HTERT RPE-1 (cell line): ENCODE data around the gene OR2T3.
"Not testable (repeated sequence)": the region's sequence is repeated elsewhere in the genome, so short reads cannot be mapped to it uniquely, and the experiment has no call there.

Source experiments
- in situ Hi-C: fragments of 300-500 bp; cut with MboI; formaldehyde crosslinking; loops from 4 replicates; pipeline ENCODE4 v1.14.3; 2020; ENCODE audit warnings: low sequenced_read_pairs

The OR2T3 gene

GRCh38 chr1:248473051-248473450 is at the start of gene OR2T3:
OR2T3 (plus strand) TSS chr1:248473351; CDS start chr1:248473351, 0 bp downstream.
- in situ Hi-C loops = not testable (repeated sequence)

DNA sequence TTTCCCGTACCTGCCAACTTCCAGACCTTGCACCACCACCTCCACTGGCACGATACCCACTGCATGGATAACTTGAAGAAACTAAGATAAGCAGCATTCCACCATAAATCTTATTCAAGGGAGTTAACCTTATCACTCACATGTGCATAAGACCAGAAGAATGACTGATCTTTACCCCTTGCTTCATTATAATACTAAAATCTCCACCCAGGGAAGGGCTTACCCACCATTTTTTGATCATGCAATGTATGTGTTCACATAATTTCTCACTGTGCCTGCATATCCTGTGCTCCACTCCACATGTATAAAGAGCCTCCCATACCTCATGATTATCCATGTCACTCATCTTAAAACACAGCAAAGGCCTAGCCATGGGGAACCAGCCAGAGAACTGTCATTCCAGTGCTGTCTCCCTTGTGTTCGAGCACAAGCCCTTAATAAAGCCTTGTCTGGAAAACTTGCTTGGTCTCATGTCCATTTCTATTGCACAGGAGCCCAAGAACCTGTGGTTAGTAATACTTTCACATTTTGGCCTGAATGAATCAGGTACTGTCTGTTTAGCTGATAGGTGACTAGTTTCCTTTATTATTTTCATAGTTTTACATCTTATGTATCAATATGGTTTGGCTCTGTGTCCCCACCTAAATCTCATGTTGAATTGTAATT is 45.5 kb upstream of the OR2T3 start:
- in situ Hi-C loops = not testable (repeated sequence)

GRCh38 chr1:248428192-248428533 is 45.0 kb upstream of the OR2T3 start:
- in situ Hi-C loops = not testable (repeated sequence)

GRCh38 chr1:248431683-248432082 is 41.5 kb upstream of the OR2T3 start:
- in situ Hi-C loops = not testable (repeated sequence)

- in situ Hi-C loops = not testable (repeated sequence)
Measured at GRCh38 chr1:248432201-248432600, 41.0 kb upstream of the OR2T3 start.

DNA sequence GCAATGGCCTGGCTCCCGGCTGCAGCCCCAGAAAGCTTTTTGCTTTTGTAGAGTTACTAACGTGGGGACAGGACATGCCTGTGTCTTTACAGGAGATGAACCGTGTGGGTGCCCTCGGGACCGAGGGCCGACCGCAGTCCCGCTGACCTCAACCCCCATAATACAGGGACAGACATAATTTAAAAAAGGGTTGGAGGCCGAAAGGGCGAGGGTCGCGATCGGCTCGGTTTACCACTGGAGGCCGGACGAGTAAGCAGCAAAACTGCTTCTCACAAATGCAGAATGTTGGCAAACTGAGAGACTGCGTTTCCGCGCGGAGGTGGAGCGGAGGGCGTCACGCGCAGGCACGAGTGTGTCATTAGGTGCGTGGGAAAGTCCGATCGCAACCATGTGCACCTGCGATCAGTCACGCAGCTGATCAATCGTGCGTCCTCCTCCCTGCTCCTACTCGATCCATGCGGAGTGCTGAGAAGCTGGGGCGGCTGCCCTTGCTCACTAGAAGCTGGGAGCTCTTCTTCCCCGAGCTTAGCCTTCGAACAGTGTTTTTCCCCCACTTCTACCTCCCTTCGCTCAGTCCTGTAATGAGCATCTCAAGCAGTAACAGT is 39.2 kb upstream of the OR2T3 start:
- in situ Hi-C loops = not testable (repeated sequence)

DNA sequence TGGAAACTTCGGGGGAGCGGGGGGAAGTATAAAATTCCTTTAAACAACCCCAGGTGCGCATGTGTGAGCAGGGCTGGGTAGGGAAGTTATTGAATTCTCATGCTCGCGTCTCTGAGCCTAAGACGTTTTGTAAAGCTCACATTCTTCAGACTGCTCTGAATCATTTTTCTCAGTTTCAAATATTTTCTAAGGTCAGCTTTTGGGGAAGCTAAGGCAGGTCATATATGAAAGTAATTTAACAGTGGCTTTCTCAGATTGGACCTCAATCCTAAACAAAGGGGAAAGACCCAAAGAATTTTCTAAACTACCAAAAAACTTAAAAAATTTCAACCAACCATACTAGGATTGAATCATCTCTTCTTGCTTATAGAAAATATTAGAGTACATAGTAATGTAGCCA is 38.2 kb upstream of the OR2T3 start:
- in situ Hi-C loops = not testable (repeated sequence)

DNA sequence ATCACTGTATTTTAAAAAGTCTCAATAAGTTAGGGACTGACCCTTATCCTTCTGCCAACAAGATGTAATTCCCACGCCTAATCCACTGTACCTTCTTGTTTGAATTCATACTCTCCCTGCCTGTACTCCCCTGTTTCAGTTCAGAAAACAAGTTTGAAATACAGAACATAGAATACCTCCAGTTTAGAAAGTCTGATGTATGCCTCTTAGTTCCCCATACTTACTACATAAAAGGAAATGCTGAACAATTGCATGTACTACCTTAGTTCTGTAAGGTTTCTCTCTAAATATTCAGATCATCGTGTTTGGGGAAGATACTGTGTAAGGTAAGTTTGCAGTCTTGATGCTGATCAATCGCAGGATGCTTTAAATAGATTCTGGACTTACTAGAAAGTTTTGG is 36.8 kb upstream of the OR2T3 start:
- in situ Hi-C loops = not testable (repeated sequence)

DNA sequence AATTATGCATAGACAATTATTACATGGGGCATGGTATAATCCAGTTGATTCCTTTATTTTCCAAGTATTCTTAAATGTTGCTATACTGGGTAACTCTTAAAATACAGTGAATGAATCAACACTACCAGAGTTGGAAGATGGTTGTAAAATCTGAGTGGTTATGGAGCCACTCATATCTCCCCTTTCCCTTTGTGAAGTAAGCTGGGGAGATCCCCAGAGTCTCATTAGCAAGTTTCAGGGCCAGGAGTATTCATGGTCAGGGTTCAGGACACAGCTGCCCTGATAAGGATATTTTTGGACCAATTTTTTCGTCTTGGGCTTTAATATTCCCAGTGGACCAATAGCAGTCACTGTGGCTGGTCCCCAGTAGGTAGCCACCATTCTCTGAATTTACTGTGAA is 34.5 kb upstream of the OR2T3 start:
- in situ Hi-C loops = not testable (repeated sequence)

DNA sequence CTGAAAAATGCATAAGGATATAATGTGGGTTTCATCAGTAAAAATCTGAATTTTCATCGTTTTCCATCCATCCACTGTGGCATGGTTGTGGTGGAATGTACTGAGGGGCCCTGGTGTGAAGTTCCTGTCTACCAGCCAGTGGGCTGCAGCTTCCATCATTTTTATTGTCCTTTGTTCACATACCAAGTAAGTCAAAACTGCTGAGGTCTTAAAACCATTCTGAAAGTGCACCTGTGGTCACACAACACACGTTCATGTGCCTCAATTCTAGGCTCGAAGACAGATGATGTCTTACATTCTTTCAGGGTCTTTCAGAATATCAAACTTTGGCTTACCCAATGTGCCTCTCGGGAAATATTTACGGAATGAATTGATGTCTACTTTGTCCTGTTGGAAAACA is 33.9 kb upstream of the OR2T3 start:
- in situ Hi-C loops = not testable (repeated sequence)

DNA sequence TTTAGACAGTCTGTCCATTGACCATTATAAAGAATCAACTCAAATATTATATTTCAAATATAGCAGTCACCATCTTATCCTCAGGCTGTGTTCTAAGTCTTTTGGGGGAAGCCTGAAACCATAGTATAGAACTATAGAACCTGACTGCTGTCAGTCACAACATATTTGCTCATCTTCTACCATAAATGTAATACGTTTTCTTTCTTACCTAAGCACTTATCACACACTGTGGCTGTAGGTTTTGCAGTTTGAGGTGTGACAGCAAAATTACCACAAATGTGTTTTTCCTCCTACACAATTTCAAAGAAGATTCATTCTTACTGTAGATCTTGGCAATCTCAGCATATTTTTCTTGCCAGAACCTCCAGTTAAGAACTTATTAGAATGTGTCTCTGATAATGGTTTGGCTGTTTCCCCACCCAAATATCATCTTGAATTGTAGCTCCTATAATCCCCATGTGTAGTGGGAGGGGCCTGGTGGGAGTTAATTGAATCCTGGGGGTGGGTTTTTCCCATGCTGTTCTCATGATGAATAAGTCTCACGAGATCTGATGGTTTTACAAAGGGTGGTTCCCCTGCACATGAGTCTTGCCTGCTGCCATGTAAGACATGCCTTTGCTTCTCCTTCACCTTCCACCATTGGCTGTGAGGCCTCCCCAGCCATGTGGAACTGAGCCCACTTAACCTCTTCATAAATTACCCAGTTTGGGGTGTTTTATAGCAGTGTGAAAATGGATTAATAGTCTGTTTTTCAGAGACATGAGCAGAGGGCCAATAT is 30.5 kb upstream of the OR2T3 start:
- in situ Hi-C loops = not testable (repeated sequence)

DNA sequence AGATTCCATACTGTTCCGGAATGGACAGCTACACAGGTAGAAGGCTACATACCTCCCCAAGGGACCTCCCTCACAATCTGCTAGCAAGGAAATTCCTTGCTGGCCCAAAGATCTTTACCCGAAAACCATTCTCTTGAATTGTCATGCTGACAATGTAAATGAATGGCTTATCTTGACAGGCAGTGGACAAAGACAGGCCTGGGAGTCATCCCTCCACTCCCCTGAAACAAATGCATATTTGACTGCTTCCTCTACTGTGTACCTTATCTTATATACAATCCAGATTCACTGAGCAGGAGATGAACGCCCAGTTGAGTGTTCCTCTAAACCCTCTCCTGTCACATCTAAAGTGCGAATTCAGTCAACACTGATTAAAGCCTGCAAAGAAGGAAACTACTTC is 28.5 kb upstream of the OR2T3 start:
- in situ Hi-C loops = not testable (repeated sequence)

GRCh38 chr1:248445399-248445798 is 27.8 kb upstream of the OR2T3 start, which contains the start of gene OR2T2:
OR2T2 (plus strand) TSS chr1:248445637; CDS start chr1:248452798, 7,161 bp downstream.
- in situ Hi-C loops = not testable (repeated sequence)

DNA sequence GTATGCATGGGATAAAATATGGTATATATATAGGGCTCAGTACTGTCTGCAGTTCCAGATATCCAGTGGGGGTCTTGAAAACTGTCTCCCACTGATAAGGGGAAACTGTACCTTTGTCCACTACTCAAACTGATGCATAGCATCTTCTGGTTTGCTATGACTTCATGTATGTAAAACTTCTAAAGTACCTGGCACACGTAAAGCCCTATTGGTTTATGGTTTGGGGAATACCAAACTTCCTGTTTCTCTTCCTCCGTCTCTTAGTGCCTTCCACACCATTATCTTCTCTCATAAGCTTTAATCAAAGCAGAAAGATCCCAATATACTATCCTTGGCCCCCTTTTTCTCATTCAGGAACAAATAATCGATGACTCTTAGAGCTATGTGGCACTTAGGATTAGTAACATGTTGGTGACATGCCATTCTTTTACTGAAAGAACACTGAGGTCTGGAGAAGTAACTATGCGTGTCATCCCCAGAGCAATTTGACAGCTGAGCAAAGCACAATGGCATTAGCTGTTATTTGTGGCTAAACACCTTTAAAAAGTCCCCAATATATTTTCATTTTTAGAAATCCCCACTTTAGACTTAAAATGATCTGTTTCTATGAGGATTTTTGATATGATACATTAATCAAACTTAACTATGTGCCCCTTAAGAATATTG is 24.6 kb upstream of the OR2T3 start:
- in situ Hi-C loops = not testable (repeated sequence)

DNA sequence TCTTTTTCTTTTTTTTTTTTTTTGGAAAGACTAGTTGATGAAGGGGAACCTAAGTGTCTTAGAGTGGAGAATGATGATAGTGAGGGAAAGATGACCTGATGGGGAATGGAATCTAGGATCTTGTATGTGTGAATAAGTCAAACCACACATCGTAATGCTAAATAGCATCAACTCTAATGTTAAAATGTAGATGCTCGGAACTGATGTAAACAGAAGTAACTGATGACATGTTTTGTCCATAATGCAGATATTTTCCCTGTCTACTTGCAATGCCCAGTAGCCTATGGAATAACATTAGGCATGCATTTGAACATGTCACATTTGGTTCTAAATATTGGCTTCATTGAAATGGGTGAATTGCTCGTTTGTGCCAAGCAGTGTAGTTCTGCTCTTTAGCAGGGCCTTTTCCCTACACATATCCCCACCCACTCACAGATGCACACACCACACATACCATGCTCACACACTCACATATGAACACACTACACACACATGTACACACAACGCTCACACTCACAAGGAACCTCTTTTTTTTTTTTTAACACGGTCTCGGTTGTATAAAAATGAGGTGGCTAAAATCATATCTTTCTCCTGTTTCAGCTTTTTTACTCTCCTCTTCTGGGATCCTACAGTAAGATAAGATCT is 23.2 kb upstream of the OR2T3 start:
- in situ Hi-C loops = not testable (repeated sequence)

DNA sequence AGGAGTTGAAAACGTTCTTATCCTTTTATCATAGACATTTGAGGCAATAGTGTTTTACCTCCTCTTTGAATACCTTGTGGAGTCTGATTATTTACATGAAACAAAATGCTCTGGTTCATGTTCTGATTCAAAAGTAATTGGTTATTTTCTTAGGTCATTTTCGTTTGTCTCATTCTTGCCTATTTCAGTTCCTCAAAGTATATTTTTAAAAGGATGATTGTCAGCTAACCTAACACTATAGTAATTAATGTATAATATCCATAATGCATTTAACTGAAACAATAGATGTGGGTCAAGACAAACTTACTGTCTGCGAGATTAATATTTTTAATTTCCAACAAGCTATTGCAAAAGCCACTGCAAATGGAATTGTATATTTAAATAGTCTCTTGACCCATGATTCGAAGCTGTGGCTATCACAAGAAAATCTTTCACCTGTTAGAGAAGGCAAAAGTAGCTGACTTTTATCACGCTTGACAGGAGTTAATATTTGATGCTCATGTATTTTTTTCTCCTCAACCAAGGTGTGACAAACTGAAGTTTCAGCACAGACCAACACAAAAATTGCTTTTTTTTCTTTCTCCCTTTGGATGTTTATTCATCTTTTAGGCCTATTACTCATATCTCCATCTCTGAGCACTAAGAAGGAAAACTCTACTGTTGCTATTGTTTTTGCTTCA is 22.5 kb upstream of the OR2T3 start:
- in situ Hi-C loops = not testable (repeated sequence)

DNA sequence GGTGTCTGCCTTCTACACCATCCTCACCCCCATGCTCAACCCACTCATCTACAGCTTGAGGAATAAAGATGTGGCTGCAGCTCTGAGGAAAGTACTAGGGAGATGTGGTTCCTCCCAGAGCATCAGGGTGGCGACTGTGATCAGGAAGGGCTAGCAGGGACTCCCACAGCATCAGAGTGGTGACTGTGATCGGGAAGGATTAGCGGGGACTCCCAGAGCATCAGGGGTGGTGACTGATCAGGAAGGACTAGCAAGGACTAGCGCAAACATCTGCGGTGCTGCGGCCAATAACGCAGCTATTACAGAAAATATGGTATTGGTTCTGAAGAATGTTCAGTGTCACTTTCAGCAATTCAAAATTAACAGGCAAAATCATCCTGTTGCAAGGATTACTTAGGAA is 19.5 kb upstream of the OR2T3 start:
- in situ Hi-C loops = not testable (repeated sequence)

GRCh38 chr1:248455045-248455444 is 18.1 kb upstream of the OR2T3 start:
- in situ Hi-C loops = not testable (repeated sequence)

DNA sequence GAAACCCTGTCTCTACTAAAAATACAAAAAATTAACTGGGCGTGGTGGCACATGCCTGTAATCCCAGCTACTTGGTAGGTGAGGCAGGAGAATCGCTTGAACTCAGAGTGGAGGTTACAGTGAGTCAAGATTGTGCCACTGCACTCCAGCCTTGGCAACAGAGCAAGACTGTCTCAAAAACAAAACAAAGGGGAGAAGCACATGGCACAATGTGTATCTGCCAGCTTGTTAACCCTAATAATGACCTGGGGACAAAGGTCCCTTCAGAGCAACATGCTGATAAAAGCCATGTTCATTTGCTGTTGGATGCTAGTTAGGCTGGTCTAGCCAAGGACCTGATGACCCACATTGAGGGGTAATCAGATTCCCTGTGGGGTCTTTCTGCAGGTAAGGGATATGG is 16.5 kb upstream of the OR2T3 start:
- in situ Hi-C loops = not testable (repeated sequence)

GRCh38 chr1:248459117-248459516 is 14.0 kb upstream of the OR2T3 start:
- in situ Hi-C loops = not testable (repeated sequence)
